H1 (cell line): ENCODE measurements around the gene DUOXA2. TPM values are rescaled to one million over a fixed set of nuclear protein-coding genes. Genes with fewer than 3 reads are reported as not detected.

Experiments used
- GABPA ChIP-seq: IDR thresholded peaks from 2 replicates; pipeline ENCODE4 v1.6.1; 2011; ENCODE audit warnings: mild to moderate bottlenecking, low read length, moderate library complexity, borderline replicate concordance; ENCODE audit not compliant: insufficient read depth
- TCF12 ChIP-seq: IDR thresholded peaks from 2 replicates; pipeline ENCODE4 v1.6.1; 2011; ENCODE audit warnings: low read depth, mild to moderate bottlenecking, low read length
- polyA plus RNA-seq, 7 experiments: library from polyadenylated mRNA; depleted of rRNA in 3 of 7; stranded (reverse) in 5 of 7; unstranded in 2 of 7; fragments of >200 nt in 5 of 7; fragments of 200-250 nt in 2 of 7; gene quantifications; 1 replicate in 5 of 7; 2 replicates in 1 of 7; 4 replicates in 1 of 7; pipeline versions ENCODE4 v1.2.1 to v1.2.3, GENCODE V29; 2011 to 2013; ENCODE audit warnings: missing spikeins in 2 of 7, mixed read lengths in 2 of 7
- total RNA-seq: library from RNA; stranded (reverse); fragmentation: NEBNext Ultra II Directional; extraction: Animal tissue kit (Norgen Biotek cat#: 25700); gene quantifications from 2 replicates; pipeline ENCODE4 v1.2.1, GENCODE V29; 2021
- TF ChIP-seq, protein P1 (sequence below): IDR thresholded peaks from 2 replicates; pipeline ENCODE4 v1.6.1; 2011; ENCODE audit warnings: low read depth, mild to moderate bottlenecking, low read length; ENCODE audit not compliant: insufficient read depth

Gene DUOXA2
- total and polyA plus RNA-seq, 2 of the 8 experiments (the other 6 are each of a cell fraction or from before 2014, with no cell fraction given), result 0.05 TPM; not detected in 1

DNA sequence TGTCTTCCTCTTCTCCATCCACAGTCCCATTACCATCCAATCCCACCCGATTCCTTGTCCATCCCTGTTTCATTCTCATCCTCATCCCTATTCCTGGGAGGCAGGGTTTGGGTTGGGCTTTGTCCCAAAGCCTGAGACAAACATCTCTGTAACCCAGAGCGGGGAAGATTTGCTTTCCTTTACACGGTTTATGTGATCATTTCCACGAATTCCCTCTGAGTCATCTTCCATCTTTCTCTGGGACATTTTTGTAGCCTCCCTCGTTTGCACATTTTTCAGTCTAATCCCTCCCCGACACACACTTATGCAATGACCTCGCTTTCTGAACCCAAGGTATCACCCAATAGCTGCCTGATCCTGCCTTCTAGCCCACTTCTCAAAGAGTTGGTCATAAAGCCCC lies 23.0 kb upstream of the DUOXA2 start (continued):
- TF ChIP-seq GABPA (no peak), TCF12 (no peak)
- TF ChIP-seq, protein P1, sequence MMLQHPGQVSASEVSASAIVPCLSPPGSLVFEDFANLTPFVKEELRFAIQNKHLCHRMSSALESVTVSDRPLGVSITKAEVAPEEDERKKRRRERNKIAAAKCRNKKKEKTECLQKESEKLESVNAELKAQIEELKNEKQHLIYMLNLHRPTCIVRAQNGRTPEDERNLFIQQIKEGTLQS, result no peak
